ENCODE data around the gene PAX8.
A peak's percentile ranks its signal among the peaks of the same experiment; 100 is the strongest.
"Not testable (repeated sequence)": the region's sequence is repeated elsewhere in the genome, so short reads cannot be mapped to it uniquely, and the experiment has no call there.

PAX8 gene

DNA sequence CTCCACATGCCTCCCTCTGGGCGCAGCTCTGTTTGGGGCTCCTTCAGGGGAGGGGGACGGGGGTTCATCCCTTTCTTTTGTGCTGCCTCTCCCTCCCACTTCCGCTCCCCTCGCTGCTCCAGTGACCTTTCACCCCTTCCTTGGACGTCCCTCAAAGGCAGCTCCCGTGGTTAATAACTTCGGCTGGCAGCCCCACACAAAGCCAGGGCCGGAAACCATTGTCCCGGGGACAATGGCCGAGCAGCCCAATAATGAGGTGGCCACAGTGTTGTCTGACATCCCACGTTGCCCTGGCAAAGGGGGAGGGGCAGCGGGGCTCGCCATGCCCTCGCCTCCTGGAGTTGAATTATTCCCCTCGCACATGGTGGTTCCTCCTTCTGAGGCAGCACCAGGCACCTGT lies 27.0 kb upstream of the PAX8 start:
- not testable (repeated sequence) for H3K27ac Mint-ChIP-seq; H3K9me3 Mint-ChIP-seq; H3K27me3 Mint-ChIP-seq; H3K4me3 Mint-ChIP-seq; ATAC-seq; H3K4me1 Mint-ChIP-seq; H3K36me3 Mint-ChIP-seq (ENCODE audit: low read depth); DNase-seq

DNA sequence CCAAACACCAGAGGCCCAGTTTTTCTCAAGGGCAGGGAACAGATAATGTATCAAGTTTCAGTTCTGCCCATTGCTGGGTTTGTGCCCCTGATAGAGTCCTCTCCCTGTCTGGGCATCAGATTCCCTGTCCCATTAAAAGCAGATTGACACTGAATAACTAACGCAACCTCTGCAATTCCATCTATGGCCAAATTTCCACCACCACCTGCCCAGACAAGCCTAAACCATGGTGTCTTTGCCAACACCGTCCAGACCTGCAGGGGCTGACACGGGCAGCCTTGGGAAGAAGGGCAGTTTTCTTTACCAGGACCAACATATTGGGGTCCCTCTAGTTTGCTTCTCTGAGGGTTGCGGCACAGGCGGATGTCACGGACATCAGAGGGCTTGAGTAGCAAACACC lies 26.4 kb upstream of the PAX8 start:
- Mint-ChIP-seq H3K4me3 (no peak overlapping the region), H3K27ac (no peak overlapping the region), H3K36me3 (ENCODE audit: low read depth) (no peaks in the 10 kb centered on the region), H3K9me3 (no peaks in the 10 kb centered on the region), H3K4me1 (no peaks in the 10 kb centered on the region), H3K27me3 (peaks cover 6% of the 10 kb centered on the region)
- ATAC-seq (no peak), DNase-seq (no peak)

DNA sequence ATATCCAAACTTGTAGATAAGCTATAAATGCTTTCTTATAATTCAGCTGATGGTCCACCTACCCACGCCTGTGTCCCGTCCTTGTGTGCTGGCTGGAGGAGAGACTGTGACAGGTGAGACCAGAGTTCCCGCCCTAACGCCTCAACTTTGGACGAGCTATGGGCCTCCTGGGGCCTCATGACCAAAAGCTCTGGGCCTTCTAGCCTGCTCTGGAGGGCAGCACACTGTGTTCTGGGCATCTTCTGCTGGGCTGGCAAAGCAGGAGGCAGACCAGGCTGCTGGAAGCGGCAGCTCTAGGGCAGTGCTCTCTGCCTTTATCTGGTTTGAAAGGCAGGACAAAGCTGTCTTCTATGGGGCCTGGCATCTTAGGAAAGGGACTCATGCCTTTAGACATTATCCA lies 26.0 kb upstream of the PAX8 start:
- ATAC-seq = no peak
- no peak overlapping the region for H3K4me3 Mint-ChIP-seq
- H3K36me3 Mint-ChIP-seq (ENCODE audit: low read depth) = no peaks in the 10 kb centered on the region
- H3K27ac Mint-ChIP-seq = no peak overlapping the region
- H3K27me3 Mint-ChIP-seq = peaks cover 6% of the 10 kb centered on the region
- no peak for DNase-seq
- no peaks in the 10 kb centered on the region for H3K9me3 Mint-ChIP-seq
- no peaks in the 10 kb centered on the region for H3K4me1 Mint-ChIP-seq

DNA sequence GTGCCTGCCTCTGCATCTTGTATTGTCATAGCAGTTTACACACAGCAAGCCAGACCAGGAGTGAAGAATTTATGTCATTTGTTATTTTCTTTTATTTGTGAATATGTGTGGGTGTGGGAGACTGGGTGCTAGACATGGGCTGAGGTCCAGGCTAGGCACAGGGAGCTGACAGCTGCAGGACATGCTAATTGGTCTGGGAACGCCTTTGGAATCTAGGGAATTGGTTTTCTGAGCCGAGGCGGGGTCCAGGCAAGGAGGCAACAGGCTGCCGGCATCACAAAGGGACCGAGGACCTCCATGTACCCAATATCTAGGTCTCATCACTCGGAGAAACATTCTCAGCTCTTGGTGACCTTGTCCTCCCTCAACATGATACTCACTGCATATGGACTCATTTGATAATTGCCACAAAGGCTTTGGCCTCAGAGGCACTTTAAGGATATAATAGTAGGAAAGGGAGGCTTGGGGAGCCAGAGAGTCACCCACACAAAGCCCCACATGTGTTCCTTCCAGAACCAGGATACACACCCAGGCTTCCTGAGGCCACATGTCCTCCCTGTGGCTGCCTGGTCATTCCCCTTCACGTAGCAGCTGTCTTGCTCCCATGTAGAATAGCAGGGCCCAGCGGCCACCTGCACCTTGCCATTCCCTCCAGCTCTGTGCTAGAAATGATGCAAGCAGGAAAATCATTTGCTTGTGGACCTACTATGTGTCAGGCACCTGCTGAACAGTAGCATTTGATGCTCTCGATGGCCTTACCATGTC lies 23.7 kb upstream of the PAX8 start:
- not testable (repeated sequence) for H3K27me3 Mint-ChIP-seq; H3K9me3 Mint-ChIP-seq; ATAC-seq; H3K4me1 Mint-ChIP-seq; DNase-seq; H3K27ac Mint-ChIP-seq; H3K4me3 Mint-ChIP-seq; H3K36me3 Mint-ChIP-seq (ENCODE audit: low read depth)

DNA sequence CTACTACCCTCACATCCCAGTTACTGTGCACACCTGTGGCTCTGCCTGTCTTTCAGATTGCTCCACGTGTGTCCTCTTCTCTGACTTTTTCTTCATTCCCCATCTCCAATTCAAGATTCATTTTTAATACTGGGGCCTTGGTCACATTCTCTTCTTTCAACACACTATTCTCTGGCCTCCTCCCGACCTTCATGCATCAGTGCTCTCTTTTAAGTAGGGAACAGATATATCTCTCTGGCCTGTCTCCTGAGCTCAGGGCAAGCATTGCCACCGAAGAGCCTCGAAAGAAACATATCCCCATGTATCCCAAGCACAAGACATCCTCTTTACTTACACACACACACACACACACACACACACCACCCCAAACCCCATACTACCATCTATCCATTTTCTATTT lies 21.6 kb upstream of the PAX8 start:
- no peaks in the 10 kb centered on the region for H3K4me1 Mint-ChIP-seq
- no peaks in the 10 kb centered on the region for H3K36me3 Mint-ChIP-seq (ENCODE audit: low read depth)
- DNase-seq (no peak), ATAC-seq (no peak)
- no peaks in the 10 kb centered on the region for H3K27me3 Mint-ChIP-seq
- H3K27ac Mint-ChIP-seq = no peak overlapping the region
- H3K9me3 Mint-ChIP-seq = no peaks in the 10 kb centered on the region
- no peak overlapping the region for H3K4me3 Mint-ChIP-seq

DNA sequence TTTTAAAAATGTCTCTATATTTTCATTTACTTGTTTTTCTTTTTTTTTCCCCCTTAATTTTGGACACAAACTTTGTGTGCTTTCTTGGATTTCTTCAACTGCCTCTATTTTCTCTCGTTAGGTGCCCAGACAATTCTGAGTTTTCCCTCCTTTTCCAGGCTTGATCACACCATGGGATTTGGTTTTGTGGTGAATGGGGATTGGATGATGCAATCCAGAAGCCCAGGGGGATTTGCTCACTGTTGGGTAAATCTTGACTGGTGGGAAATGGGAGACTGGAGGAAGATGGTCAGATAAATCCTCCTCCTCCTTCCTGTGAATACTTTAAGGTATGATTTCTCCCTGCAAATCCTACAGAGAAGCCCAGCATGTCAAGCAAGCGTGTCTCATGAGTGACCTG lies 19.5 kb upstream of the PAX8 start:
- H3K27ac Mint-ChIP-seq = no peak overlapping the region
- H3K36me3 Mint-ChIP-seq (ENCODE audit: low read depth) = no peaks in the 10 kb centered on the region
- DNase-seq (no peak), ATAC-seq (no peak)
- H3K4me1 Mint-ChIP-seq = no peaks in the 10 kb centered on the region
- no peaks in the 10 kb centered on the region for H3K9me3 Mint-ChIP-seq
- H3K27me3 Mint-ChIP-seq = peaks cover 2% of the 10 kb centered on the region
- no peak overlapping the region for H3K4me3 Mint-ChIP-seq

DNA sequence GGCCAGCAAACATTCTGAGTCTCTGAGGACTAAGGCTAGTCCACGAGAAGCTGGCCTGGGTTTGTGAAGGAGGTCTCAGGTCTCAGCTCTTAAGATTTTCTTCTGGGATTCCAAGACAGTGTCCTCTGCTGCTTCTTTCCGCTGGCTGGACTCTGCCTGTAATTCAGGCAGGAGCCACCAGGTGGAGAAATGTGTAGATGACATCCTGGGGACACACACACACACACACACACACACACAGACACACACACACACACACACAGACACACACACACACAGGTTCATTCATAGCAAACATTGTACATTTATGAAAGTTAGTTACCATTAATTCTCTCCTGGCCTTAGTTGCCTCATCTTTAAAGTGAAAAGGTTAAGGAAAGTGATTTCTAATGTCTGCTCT lies 18.9 kb upstream of the PAX8 start:
- not testable (repeated sequence) for ATAC-seq; H3K27ac Mint-ChIP-seq; H3K9me3 Mint-ChIP-seq; H3K4me1 Mint-ChIP-seq; H3K4me3 Mint-ChIP-seq; H3K36me3 Mint-ChIP-seq (ENCODE audit: low read depth); H3K27me3 Mint-ChIP-seq
- peak; percentile 56 for DNase-seq

DNA sequence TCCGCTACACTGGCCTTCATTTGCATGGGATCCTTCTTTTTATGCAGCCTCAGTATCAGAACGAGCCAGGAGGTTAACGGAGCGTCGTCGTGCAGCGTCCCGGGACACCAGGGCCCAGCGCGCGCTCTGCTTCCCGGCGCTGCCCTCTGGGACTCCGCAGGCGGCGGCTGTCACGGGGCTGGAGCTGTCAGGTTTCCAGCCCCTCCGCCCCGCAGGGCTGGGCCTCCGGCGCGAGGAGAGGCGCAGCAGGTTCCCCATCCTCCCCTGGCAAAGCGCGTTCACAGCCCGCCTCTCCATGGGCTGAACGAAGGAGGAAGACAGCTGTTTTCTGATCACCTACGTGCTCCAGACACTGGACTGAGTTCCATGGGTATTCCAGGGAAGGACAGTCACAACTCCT lies 12.5 kb upstream of the PAX8 start:
- H3K27me3 Mint-ChIP-seq = peaks cover 5% of the 10 kb centered on the region

DNA sequence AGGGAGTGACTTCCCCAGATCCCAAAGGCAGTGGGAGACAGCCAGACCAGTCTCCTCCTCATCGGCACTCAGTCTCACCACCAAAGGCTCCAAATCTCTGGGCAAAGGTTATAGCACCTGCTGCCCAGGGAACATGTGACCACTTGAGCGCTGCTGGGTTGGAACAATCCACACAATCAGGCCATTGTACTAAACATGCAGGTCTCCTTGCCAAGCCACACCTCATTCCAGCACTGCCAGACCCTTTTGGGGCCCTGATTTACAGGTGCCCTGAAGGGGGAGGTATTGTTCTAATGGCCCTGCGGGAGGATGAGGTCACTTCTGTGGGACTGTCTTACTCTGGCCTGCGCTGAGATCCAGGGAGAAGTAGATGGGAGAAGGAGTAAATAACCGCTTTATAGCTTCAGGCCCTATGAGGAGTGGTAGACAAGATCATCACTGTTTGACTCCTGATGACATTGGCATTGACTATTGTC lies 10.0 kb upstream of the PAX8 start:
- H3K27me3 Mint-ChIP-seq, ATAC-seq: not testable (repeated sequence)

More for the DNA sequence above, 12.5 kb upstream of the PAX8 start:
- no peaks in the 10 kb centered on the region for H3K36me3 Mint-ChIP-seq (ENCODE audit: low read depth)
- no peaks in the 10 kb centered on the region for H3K9me3 Mint-ChIP-seq
- no peak overlapping the region for H3K27ac Mint-ChIP-seq
- no peak for DNase-seq
- no peak for ATAC-seq
- no peak overlapping the region for H3K4me3 Mint-ChIP-seq
- H3K4me1 Mint-ChIP-seq = no peaks in the 10 kb centered on the region

DNA sequence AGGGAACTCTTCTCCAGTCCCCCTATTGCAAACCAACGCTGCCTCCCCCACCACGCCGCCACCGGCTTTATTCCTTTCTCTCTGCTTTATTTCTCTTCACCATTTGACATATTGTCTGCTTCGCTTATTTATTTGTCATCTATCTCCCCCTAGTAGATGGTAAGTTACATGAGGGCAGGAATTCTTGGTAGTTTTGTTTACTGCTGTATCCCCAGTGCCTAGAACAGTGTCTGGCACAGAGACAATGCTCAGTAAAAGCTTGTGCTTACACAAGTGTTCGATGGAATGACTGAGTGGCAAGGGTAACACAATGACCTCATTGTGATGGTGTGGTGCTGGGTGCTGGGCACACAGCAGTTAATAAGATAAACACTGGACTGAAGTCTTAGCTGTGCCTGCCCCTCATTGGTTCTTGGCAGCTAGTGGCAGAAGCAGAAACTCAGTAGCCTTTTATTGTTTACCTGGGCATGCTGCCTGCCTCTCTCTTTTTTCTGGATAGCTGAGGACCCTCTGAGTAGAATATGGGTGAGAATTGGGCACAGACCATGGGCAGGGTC lies 9.5 kb upstream of the PAX8 start:
- not testable (repeated sequence) for H3K4me1 Mint-ChIP-seq; H3K36me3 Mint-ChIP-seq (ENCODE audit: low read depth); H3K27me3 Mint-ChIP-seq; ATAC-seq; DNase-seq; H3K9me3 Mint-ChIP-seq; H3K27ac Mint-ChIP-seq; H3K4me3 Mint-ChIP-seq

More for the DNA sequence above, 10.0 kb upstream of the PAX8 start:
- H3K27ac Mint-ChIP-seq; H3K9me3 Mint-ChIP-seq; H3K4me3 Mint-ChIP-seq; DNase-seq; H3K4me1 Mint-ChIP-seq; H3K36me3 Mint-ChIP-seq (ENCODE audit: low read depth): not testable (repeated sequence)

DNA sequence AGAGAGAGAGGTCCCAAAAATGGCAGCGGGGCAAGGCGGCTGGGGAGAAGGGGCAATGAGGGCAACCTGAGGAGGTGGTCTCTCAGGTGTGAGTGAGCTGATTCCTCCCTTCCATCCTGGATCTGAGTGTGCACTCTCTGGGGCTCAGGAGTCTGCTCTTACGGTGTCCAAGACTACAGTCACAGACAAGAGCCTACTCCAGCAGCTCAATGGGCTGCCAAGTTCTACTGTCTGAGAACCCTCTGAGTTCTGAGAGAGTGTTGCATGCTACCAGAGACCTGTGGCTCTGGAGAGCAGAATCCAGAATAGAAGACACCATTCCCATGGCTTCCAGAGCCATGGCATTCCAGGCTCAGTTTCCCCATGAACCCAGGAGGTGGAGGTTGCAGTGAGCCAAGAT lies 7.1 kb upstream of the PAX8 start:
- ATAC-seq (no peak), DNase-seq (no peak)
- no peaks in the 10 kb centered on the region for H3K4me1 Mint-ChIP-seq
- peaks cover 3% of the 10 kb centered on the region for H3K27me3 Mint-ChIP-seq
- no peak overlapping the region for H3K27ac Mint-ChIP-seq
- no peaks in the 10 kb centered on the region for H3K9me3 Mint-ChIP-seq
- H3K36me3 Mint-ChIP-seq (ENCODE audit: low read depth) = no peaks in the 10 kb centered on the region
- no peak overlapping the region for H3K4me3 Mint-ChIP-seq

DNA sequence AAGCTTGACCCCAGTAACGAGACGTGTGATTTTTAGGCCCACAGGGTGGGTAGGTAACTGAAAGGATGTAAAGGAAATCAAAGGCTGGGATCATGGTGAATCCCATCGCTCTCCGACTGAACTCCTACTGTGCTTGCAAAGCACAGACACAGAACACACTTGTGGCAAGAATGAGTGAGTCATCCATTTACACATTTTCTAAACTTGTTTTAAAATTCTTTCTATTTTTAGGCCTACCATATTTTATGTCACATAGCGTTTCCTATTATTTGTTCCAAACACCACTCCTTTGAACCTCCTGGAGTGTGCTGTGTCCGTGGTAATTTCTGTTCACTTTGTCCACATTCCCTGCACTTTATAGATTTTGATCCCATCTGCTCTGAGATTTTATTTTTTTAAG lies 6.3 kb upstream of the PAX8 start:
- H3K4me3 Mint-ChIP-seq; H3K36me3 Mint-ChIP-seq (ENCODE audit: low read depth); H3K27me3 Mint-ChIP-seq; DNase-seq; H3K4me1 Mint-ChIP-seq; ATAC-seq; H3K27ac Mint-ChIP-seq; H3K9me3 Mint-ChIP-seq: not testable (repeated sequence)

DNA sequence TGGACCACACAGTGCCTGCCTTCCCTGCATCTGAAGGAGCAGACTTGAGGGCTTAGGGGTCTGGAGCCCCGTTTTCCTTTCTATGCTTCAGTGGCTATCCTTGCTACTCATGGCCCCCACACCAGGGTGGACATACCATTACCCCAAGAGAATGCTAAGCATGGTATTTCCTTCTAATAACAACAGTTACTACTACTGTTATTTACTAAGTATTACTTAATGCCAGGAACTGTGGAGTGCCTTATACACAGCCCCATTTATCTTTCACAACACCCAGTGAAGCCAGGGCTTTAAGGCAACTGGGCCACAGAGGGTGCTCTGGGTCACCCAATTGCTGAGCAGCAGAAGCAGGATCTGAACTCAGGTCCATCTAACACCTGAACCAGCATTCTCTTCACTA lies 5.8 kb upstream of the PAX8 start:
- H3K27ac Mint-ChIP-seq = no peak overlapping the region
- ATAC-seq = no peak
- no peaks in the 10 kb centered on the region for H3K9me3 Mint-ChIP-seq
- H3K27me3 Mint-ChIP-seq = peaks cover 12% of the 10 kb centered on the region
- H3K4me3 Mint-ChIP-seq = no peak overlapping the region
- H3K36me3 Mint-ChIP-seq (ENCODE audit: low read depth) = no peaks in the 10 kb centered on the region
- no peaks in the 10 kb centered on the region for H3K4me1 Mint-ChIP-seq
- no peak for DNase-seq

DNA sequence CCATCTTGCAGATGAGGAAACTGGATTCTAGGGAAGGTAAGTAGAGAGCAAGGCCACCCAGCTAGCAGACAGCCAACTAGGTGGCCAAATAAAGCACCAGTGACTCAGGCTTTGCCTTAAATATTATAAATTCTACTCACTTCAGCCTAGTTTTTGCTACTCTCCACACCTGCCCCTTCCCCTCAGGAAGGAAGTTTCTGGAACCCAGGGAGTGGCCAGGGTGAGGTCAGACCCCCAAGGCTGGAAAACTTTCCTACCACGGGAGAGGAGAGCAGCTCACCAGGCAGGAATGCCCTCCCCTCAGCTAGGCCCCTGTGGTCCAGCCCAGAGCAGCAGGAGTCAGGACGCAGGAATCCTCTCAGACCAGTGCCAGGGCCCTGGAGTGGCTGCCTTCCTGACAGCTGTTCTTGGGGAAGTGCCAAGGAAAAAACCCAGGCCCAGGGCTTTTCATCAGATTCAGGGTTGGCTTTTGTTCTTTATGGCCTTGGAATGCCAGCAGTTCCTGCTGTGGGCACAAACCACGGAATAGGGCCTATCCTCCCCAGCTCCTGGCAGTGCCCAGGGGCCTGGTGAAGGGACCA lies 5.1 kb upstream of the PAX8 start:
- no peaks in the 10 kb centered on the region for H3K9me3 Mint-ChIP-seq
- DNase-seq (no peak), ATAC-seq (no peak)
- H3K27ac Mint-ChIP-seq = no peak overlapping the region
- peaks cover 18% of the 10 kb centered on the region for H3K27me3 Mint-ChIP-seq
- no peaks in the 10 kb centered on the region for H3K4me1 Mint-ChIP-seq
- no peak overlapping the region for H3K4me3 Mint-ChIP-seq
- no peaks in the 10 kb centered on the region for H3K36me3 Mint-ChIP-seq (ENCODE audit: low read depth)

DNA sequence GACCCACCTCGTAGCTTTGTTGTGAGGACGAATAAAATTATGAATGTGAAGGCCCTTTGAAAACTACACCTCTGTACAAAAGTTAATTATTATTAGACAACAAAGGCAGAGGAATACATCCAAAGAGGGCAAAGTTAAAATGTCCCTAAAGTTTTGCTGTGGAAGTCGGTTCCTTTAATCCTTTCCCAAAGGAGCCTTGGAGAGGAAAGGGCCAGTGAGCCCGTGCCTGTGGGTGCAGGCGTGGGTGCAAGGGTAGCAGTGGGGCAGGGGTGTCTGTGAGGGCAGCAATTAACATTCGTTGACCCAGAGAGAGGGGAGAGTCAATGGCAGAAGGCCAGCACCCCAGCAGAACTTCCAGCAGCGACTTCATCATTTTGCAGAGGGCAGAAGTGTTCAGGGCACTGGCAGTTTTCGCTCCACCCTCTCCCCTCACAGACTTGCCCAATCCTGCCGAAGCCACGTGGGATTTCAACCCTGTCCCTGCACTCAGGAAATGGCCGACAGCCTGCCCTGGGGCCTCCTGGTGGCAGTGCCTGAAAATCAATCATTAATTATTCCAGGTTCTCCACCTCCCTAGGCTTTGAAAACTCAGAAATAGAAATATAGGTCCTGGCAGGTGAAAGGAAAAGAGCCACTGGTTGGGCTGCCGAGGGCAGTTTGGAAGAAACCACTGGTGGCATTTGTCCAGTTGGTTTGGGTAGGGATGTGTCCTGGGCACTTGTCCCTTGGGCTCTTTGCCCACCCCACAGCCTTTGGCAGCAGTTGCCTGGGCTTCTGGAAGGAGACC lies 4.2 kb upstream of the PAX8 start:
- Mint-ChIP-seq H3K4me1 (no peaks in the 10 kb centered on the region), H3K4me3 (no peak overlapping the region), H3K9me3 (no peaks in the 10 kb centered on the region), H3K27me3 (peaks cover 22% of the 10 kb centered on the region), H3K36me3 (ENCODE audit: low read depth) (no peaks in the 10 kb centered on the region), H3K27ac (no peak overlapping the region)
- no peak for ATAC-seq
- DNase-seq = no peak

Data from activated naive CD8-positive, alpha-beta T cell treated with anti-CD3 and anti-CD28 coated beads, Interleukin-2, amount 50 U/mL, for 24 hours (primary cell).